Fibroblast of skin of left quadriceps (primary cell): Measurements from ENCODE around the gene C16orf74.

Source experiments
- DNase-seq, 2 experiments: peaks; one replicate each; pipeline ENCODE4 v3.0.0-alpha.2; 2013; ENCODE audit warnings: low read depth in 2 of 2

The C16orf74 gene

GRCh38 chr16:85750827-85751697, at the start of gene C16orf74:
C16orf74 (minus strand) TSS chr16:85751096; CDS start chr16:85735217, 15,879 bp downstream.
- no peak for DNase-seq

GRCh38 chr16:85800321-85800669, 49.4 kb upstream of the C16orf74 start:
- DNase-seq, result no peak

GRCh38 chr16:85799497-85800320, 48.8 kb upstream of the C16orf74 start, which contains the start of the genes COX4I1 and EMC8:
COX4I1 (plus strand) TSS chr16:85799695; CDS start chr16:85801206, 1,511 bp downstream.
EMC8 (minus strand) TSS chr16:85799544; CDS start chr16:85799295, 249 bp downstream.
- peak; percentile 82 for DNase-seq

- no peak for DNase-seq
Observed at GRCh38 chr16:85798901-85799496, 48.1 kb upstream of the C16orf74 start.

GRCh38 chr16:85798283-85798776, 47.4 kb upstream of the C16orf74 start:
- no peak for DNase-seq

GRCh38 chr16:85796599-85796998, 45.7 kb upstream of the C16orf74 start:
- DNase-seq, result no peak

- no peak for DNase-seq
Observed at GRCh38 chr16:85796152-85796551, 45.3 kb upstream of the C16orf74 start.

- DNase-seq, result no peak
Observed at GRCh38 chr16:85794696-85795095, 43.8 kb upstream of the C16orf74 start.

GRCh38 chr16:85793662-85794298, 42.9 kb upstream of the C16orf74 start:
- no peak for DNase-seq

- DNase-seq, result no peak
Observed at GRCh38 chr16:85789773-85790172, 38.9 kb upstream of the C16orf74 start.

- DNase-seq, result no peak
Observed at GRCh38 chr16:85788819-85789218, 37.9 kb upstream of the C16orf74 start.

- DNase-seq, result no peak
Observed at GRCh38 chr16:85785927-85786326, 35.0 kb upstream of the C16orf74 start.

- no peak for DNase-seq
Observed at GRCh38 chr16:85784813-85785212, 33.9 kb upstream of the C16orf74 start.

GRCh38 chr16:85783441-85783840, 32.5 kb upstream of the C16orf74 start:
- DNase-seq, result no peak

- no peak for DNase-seq
Observed at GRCh38 chr16:85782451-85782850, 31.6 kb upstream of the C16orf74 start.

GRCh38 chr16:85781695-85782370, 30.9 kb upstream of the C16orf74 start:
- no peak for DNase-seq

GRCh38 chr16:85781156-85781555, 30.3 kb upstream of the C16orf74 start:
- DNase-seq, result no peak

- DNase-seq, result no peak
Observed at GRCh38 chr16:85780281-85780680, 29.4 kb upstream of the C16orf74 start.

- DNase-seq, result no peak
Observed at GRCh38 chr16:85778873-85779272, 28.0 kb upstream of the C16orf74 start.

- no peak for DNase-seq
Observed at GRCh38 chr16:85777583-85778310, 26.9 kb upstream of the C16orf74 start.
